Frontal cortex (tissue), 4 donors: Measurements from ENCODE around the gene KRT77. TPM values are rescaled to one million over a fixed set of nuclear protein-coding genes. Genes with fewer than 3 reads are reported as not detected.
"Not testable (repeated sequence)": the region's sequence is repeated elsewhere in the genome, so short reads cannot be mapped to it uniquely, and the experiment has no call there.

Experiments
- DNase-seq, 2 donors: peaks; one replicate each; pipeline ENCODE4 v3.0.0; 2012; ENCODE audit warnings: low spot score in 2 of 2
- FAIRE-seq: peaks from 2 replicates; lab custom pipeline; 2012; peaks lifted over from hg19 to GRCh38; lab: Jason Lieb, UNC
- total RNA-seq: library from RNA; depleted of rRNA; stranded (reverse); fragments of >200 nt; gene quantifications from one replicate; pipeline ENCODE4 v1.2.3, GENCODE V29; 2014
- donor health status: control.
- donor health status: control.
- donor health status: control.

Gene KRT77
- not detected for total RNA-seq

GRCh38 chr12:52703424-52703823, at the start of gene KRT77:
Gene KRT77, minus strand, starts transcription at chr12:52703524. Its CDS starts 90 bp downstream, at chr12:52703434.
- no peak for DNase-seq
- FAIRE-seq = no peak

- no peak for FAIRE-seq
These were observed 49.2 kb upstream of the KRT77 start for GRCh38 chr12:52752516-52752915.

GRCh38 chr12:52751795-52752194, 48.5 kb upstream of the KRT77 start:
- FAIRE-seq = no peak
- no peak for DNase-seq

More at GRCh38 chr12:52752516-52752915, 49.2 kb upstream of the KRT77 start:
- no peak for DNase-seq

- not testable (repeated sequence) for FAIRE-seq, DNase-seq
These were observed 47.2 kb upstream of the KRT77 start for GRCh38 chr12:52750532-52750931.

- DNase-seq (no peak), FAIRE-seq (no peak)
These were observed 46.5 kb upstream of the KRT77 start for GRCh38 chr12:52749827-52750226.

- no peak for DNase-seq
- FAIRE-seq = no peak
These were observed 45.3 kb upstream of the KRT77 start for GRCh38 chr12:52748578-52748977.

GRCh38 chr12:52745554-52745953, 42.2 kb upstream of the KRT77 start:
- no peak for DNase-seq
- no peak for FAIRE-seq

GRCh38 chr12:52744493-52745156, 41.3 kb upstream of the KRT77 start:
- DNase-seq = no peak
- FAIRE-seq = no peak

GRCh38 chr12:52742822-52743457, 39.6 kb upstream of the KRT77 start:
- FAIRE-seq (no peak), DNase-seq (no peak)

- FAIRE-seq = no peak
- DNase-seq = no peak
These were observed 38.9 kb upstream of the KRT77 start for GRCh38 chr12:52742196-52742580.

- DNase-seq (no peak), FAIRE-seq (no peak)
These were observed 38.3 kb upstream of the KRT77 start for GRCh38 chr12:52741375-52742195.

GRCh38 chr12:52740584-52740983, 37.3 kb upstream of the KRT77 start:
- no peak for DNase-seq
- no peak for FAIRE-seq

GRCh38 chr12:52739963-52740362, 36.6 kb upstream of the KRT77 start:
- DNase-seq (no peak), FAIRE-seq (no peak)

- DNase-seq (no peak), FAIRE-seq (no peak)
These were observed 32.7 kb upstream of the KRT77 start for GRCh38 chr12:52735816-52736632.

- FAIRE-seq = no peak
- DNase-seq = no peak
These were observed 31.8 kb upstream of the KRT77 start for GRCh38 chr12:52735106-52735505.

- DNase-seq (no peak), FAIRE-seq (no peak)
These were observed 27.5 kb upstream of the KRT77 start for GRCh38 chr12:52730793-52731192.

GRCh38 chr12:52730383-52730782, 27.1 kb upstream of the KRT77 start:
- DNase-seq = no peak
- no peak for FAIRE-seq

- FAIRE-seq (no peak), DNase-seq (no peak)
These were observed 25.8 kb upstream of the KRT77 start for GRCh38 chr12:52729147-52729546.

GRCh38 chr12:52728374-52728773, 25.1 kb upstream of the KRT77 start:
- FAIRE-seq (no peak), DNase-seq (no peak)

GRCh38 chr12:52727037-52727436, 23.7 kb upstream of the KRT77 start:
- DNase-seq = no peak
- FAIRE-seq = no peak
